MG63 (cell line): Measurements from ENCODE around the gene GARIN5A. TPM values are rescaled to one million over a fixed set of nuclear protein-coding genes. Genes with fewer than 3 reads are reported as not detected.

Source experiments
- DNase-seq: peaks from one replicate; pipeline ENCODE4 v3.0.0-alpha.2; 2020
- H3K27me3 ChIP-seq: fragments of 250-450 bp; sonication (Bioruptor Pico); 2 replicates; pipeline ENCODE4 v1.5.1; 2020; ENCODE audit warnings: mild to moderate bottlenecking, moderate library complexity
- H3K36me3 ChIP-seq: fragments of 250-450 bp; sonication (Bioruptor Pico); 2 replicates; pipeline ENCODE4 v1.5.1; 2020; ENCODE audit warnings: mild to moderate bottlenecking, moderate library complexity
- H3K4me3 ChIP-seq: fragments of 250-450 bp; sonication (Bioruptor Pico); 2 replicates; pipeline ENCODE4 v1.5.1; 2020; ENCODE audit warnings: mild to moderate bottlenecking, moderate library complexity
- H3K9me3 ChIP-seq: fragments of 250-450 bp; sonication (Bioruptor Pico); 2 replicates; pipeline ENCODE4 v1.5.1; 2020; ENCODE audit warnings: mild to moderate bottlenecking, moderate library complexity
- total RNA-seq: library from RNA; depleted of rRNA; stranded (reverse); fragments of >200 nt; shearing (Covaris generic); gene quantifications from 2 replicates; pipeline ENCODE4 v1.2.3, GENCODE V29; 2014; ENCODE audit warnings: low replicate concordance

GARIN5A gene
- total RNA-seq, 1 experiment from 2014 or later = 1.2 TPM

- no peak for DNase-seq
- Histone ChIP-seq H3K27me3 (peaks cover 30% of the 10 kb centered on the region), H3K36me3 (no peaks in the 10 kb centered on the region), H3K4me3 (no peak overlapping the region), H3K9me3 (no peaks in the 10 kb centered on the region)
These were observed 41.0 kb downstream of the GARIN5A start for GRCh38 chr19:50435627-50436026.

DNA sequence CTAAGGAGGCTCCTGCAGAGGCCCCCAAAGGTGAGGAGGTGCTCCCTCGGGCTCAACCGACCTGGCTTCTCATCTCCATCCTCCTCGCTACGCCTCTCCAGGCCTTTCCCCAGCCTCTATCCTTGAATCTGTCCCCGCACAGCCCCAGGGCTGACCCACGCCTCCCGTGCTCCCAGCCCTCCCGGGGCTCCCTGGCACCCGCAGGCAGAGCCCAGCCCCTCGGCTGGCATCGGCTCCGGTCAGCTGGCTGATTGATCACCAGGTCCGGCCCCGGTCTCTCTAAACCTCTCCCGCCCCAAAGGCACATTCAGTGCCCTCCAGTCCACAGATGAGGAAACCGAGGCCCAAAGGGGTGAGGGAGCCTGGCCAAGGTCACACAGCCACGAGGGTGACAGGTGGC, 41.4 kb downstream of the GARIN5A start:
- peaks cover 33% of the 10 kb centered on the region for H3K27me3 ChIP-seq
- H3K4me3 ChIP-seq = no peak overlapping the region
- no peak for DNase-seq

GRCh38 chr19:50434525-50434924, 42.1 kb downstream of the GARIN5A start:
- Histone ChIP-seq H3K36me3 (no peaks in the 10 kb centered on the region), H3K9me3 (no peaks in the 10 kb centered on the region), H3K27me3 (peaks cover 34% of the 10 kb centered on the region), H3K4me3 (no peak overlapping the region)
- DNase-seq = no peak

More for the DNA sequence above, 41.4 kb downstream of the GARIN5A start:
- H3K9me3 ChIP-seq = no peaks in the 10 kb centered on the region
- H3K36me3 ChIP-seq = no peaks in the 10 kb centered on the region

DNA sequence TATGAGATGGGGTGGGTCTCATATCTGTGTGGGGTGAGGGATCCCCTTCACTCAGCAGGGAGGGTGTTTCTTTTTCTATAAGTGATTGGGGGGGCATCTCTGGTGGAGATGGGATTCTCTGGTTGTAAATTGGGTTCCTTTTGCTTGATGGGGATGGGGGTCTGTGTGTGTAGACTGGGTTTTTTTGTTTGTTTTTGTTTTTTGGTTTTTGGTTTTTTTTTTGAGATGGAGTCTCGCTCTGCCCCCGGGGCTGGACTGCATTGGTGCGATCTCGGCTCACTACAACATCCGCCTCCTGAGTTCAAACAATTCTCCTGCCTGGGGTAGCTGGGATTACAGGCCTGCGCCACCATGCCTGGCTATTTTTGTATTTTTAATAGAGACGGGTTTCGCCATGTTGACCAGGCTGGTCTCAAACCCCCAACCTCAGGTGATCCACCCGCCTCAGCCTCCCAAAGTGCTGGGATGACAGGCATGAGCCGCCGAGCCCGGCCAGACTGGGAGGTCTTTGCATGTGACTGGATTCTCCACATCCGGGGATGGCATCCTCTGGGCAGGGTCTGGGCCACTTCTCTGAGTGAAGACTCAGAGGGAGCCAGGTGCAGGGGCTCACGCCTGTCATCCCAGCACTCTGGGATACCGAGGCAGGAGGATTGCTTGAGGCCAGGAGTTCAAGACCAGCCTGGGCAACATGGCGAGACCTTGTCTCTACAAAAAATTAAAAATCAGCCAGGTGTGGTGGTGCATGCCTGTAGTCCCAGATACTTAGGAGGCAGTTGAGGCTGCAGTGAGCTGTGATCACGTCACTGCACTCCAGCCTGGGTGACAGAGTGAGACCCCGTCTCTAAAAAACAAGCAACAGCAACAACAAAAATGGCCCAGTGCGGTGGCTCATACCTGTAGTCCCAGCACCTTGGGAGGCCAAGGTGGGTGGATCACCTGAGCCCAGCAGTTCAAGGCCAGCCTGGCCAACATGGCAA, 43.2 kb downstream of the GARIN5A start:
- peaks cover 34% of the 10 kb centered on the region for H3K27me3 ChIP-seq
- H3K4me3 ChIP-seq = no peak overlapping the region
- no peak for DNase-seq
- H3K36me3 ChIP-seq = no peaks in the 10 kb centered on the region
- no peaks in the 10 kb centered on the region for H3K9me3 ChIP-seq

GRCh38 chr19:50432221-50433028, 44.2 kb downstream of the GARIN5A start, which contains the start of gene MYBPC2:
TSS of gene MYBPC2 (plus strand) at chr19:50432892. CDS start at chr19:50432954, 62 bp downstream.
- no peaks in the 10 kb centered on the region for H3K9me3 ChIP-seq
- H3K27me3 ChIP-seq = peaks cover 29% of the 10 kb centered on the region
- H3K4me3 ChIP-seq = peak within 1 kb of the TSS; percentile 42
- H3K36me3 ChIP-seq = no peaks in the 10 kb centered on the region
- no peak for DNase-seq

- Histone ChIP-seq H3K9me3 (no peaks in the 10 kb centered on the region), H3K4me3 (peak overlapping the region; percentile 42), H3K36me3 (no peaks in the 10 kb centered on the region), H3K27me3 (peaks cover 27% of the 10 kb centered on the region)
- peak; percentile 68 for DNase-seq
These were observed 45.1 kb downstream of the GARIN5A start for GRCh38 chr19:50431343-50432220.

GRCh38 chr19:50430888-50431342, 45.7 kb downstream of the GARIN5A start:
- H3K4me3 ChIP-seq = no peak overlapping the region
- no peak for DNase-seq

GRCh38 chr19:50428772-50429463, 47.7 kb downstream of the GARIN5A start:
- peaks cover 24% of the 10 kb centered on the region for H3K27me3 ChIP-seq
- no peak overlapping the region for H3K4me3 ChIP-seq
- no peak for DNase-seq

More at GRCh38 chr19:50430888-50431342, 45.7 kb downstream of the GARIN5A start:
- peaks cover 27% of the 10 kb centered on the region for H3K27me3 ChIP-seq
- no peaks in the 10 kb centered on the region for H3K36me3 ChIP-seq
- H3K9me3 ChIP-seq = no peaks in the 10 kb centered on the region

DNA sequence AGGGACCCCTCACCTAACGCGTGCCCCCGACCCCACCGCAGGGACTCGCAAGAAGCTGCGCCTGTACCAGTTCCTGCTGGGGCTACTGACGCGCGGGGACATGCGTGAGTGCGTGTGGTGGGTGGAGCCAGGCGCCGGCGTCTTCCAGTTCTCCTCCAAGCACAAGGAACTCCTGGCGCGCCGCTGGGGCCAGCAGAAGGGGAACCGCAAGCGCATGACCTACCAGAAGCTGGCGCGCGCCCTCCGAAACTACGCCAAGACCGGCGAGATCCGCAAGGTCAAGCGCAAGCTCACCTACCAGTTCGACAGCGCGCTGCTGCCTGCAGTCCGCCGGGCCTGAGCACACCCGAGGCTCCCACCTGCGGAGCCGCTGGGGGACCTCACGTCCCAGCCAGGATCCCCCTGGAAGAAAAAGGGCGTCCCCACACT, 48.6 kb downstream of the GARIN5A start:
- H3K4me3 ChIP-seq = no peak overlapping the region
- H3K27me3 ChIP-seq = peaks cover 18% of the 10 kb centered on the region
- no peaks in the 10 kb centered on the region for H3K9me3 ChIP-seq
- peak; percentile 37 for DNase-seq
- no peaks in the 10 kb centered on the region for H3K36me3 ChIP-seq

More at GRCh38 chr19:50428772-50429463, 47.7 kb downstream of the GARIN5A start:
- Histone ChIP-seq H3K9me3 (no peaks in the 10 kb centered on the region), H3K36me3 (no peaks in the 10 kb centered on the region)

- Histone ChIP-seq H3K36me3 (no peaks in the 10 kb centered on the region), H3K4me3 (no peak overlapping the region), H3K9me3 (no peaks in the 10 kb centered on the region), H3K27me3 (peaks cover 12% of the 10 kb centered on the region)
- no peak for DNase-seq
These were observed 49.2 kb downstream of the GARIN5A start for GRCh38 chr19:50427318-50427925.

DNA sequence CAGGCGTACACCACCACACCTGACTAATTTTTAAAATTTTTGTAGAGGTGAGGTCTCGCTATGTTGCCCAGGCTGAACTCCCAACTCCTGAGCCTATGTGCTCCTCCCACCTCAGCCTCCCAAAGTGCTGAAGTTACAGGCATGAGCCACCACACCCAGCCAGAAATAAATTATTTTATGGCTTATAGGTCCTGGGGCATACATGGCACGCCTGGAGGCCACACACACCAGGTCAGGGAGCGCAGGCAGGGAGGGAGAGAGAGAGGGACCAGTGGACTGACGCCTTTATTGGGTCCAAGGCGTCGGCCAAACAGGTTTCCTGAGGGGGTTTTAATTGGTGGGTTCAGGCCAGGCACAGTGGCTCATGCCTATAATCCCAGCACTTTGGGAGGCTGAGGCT, 51.1 kb downstream of the GARIN5A start:
- H3K9me3 ChIP-seq = no peaks in the 10 kb centered on the region
- no peak for DNase-seq
- peaks cover 4% of the 10 kb centered on the region; the same call in 1 of the 2 replicates for H3K27me3 ChIP-seq

GRCh38 chr19:50423279-50424113, 53.2 kb downstream of the GARIN5A start:
- Histone ChIP-seq H3K27me3 (no peaks in the 10 kb centered on the region), H3K4me3 (no peak overlapping the region), H3K36me3 (no peaks in the 10 kb centered on the region), H3K9me3 (no peaks in the 10 kb centered on the region)
- no peak for DNase-seq

More for the DNA sequence above, 51.1 kb downstream of the GARIN5A start:
- Histone ChIP-seq H3K4me3 (no peak overlapping the region), H3K36me3 (no peaks in the 10 kb centered on the region)

DNA sequence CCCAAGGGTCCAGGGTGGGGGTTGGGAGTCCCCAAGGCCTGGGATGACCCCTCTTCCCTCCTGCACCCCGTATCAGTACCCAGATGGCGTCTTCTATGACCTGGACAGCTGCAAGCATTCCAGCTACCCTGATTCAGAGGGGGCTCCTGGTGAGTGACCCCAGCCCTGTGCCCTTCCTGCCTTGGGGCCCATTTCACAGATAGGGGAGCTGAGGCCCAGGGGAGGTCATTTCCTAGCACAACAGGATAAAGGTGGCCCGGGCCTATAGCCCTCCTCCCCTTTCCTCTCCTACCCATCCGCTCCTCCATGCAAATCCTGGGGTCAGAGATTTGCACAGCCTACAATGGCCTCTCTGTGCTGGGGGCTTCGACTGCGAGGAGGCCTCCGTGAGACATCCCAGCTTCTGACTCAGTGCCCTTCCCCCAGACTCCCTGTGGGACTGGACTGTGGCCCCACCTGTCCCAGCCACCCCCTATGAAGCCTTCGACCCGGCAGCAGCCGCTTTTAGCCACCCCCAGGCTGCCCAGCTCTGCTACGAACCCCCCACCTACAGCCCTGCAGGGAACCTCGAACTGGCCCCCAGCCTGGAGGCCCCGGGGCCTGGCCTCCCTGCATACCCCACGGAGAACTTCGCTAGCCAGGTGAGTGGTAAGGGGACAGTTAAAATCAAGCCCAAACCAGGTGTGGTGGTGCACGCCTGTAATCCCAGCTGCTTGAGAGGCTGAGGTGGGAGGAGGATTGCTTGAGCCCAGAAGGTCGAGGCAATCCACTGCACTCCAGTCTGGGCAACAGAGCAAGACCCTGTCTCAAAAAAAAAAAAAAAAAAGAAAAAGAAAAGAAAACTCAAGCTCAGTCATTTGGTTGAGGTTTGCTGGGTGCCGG, 54.0 kb downstream of the GARIN5A start:
- Histone ChIP-seq H3K4me3 (no peak overlapping the region), H3K27me3 (no peaks in the 10 kb centered on the region), H3K9me3 (no peaks in the 10 kb centered on the region), H3K36me3 (no peaks in the 10 kb centered on the region)
- DNase-seq = no peak

DNA sequence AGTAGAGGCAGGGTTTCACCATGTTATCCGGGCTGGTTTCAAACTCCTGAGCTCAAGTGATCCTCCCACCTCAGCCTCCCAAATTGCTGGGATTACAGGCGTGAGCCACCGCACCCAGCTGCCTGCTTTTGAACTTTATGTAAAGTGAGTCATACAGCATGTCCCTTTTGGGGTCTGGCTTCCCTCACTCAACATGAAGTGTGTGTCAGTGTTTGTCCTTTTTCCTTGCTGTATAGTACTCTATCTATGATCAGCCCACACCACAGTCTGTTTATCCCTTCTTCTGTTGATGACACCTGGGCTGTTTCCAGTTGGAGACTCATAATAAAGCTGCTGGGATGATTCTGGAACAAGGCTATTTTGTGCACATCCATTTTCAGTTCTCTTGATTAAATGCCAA, 55.8 kb downstream of the GARIN5A start:
- Histone ChIP-seq H3K4me3 (no peak overlapping the region), H3K9me3 (no peaks in the 10 kb centered on the region), H3K36me3 (no peaks in the 10 kb centered on the region), H3K27me3 (no peaks in the 10 kb centered on the region)
- no peak for DNase-seq
